ENCODE measurements around the gene MICOS13.

Gene MICOS13

DNA sequence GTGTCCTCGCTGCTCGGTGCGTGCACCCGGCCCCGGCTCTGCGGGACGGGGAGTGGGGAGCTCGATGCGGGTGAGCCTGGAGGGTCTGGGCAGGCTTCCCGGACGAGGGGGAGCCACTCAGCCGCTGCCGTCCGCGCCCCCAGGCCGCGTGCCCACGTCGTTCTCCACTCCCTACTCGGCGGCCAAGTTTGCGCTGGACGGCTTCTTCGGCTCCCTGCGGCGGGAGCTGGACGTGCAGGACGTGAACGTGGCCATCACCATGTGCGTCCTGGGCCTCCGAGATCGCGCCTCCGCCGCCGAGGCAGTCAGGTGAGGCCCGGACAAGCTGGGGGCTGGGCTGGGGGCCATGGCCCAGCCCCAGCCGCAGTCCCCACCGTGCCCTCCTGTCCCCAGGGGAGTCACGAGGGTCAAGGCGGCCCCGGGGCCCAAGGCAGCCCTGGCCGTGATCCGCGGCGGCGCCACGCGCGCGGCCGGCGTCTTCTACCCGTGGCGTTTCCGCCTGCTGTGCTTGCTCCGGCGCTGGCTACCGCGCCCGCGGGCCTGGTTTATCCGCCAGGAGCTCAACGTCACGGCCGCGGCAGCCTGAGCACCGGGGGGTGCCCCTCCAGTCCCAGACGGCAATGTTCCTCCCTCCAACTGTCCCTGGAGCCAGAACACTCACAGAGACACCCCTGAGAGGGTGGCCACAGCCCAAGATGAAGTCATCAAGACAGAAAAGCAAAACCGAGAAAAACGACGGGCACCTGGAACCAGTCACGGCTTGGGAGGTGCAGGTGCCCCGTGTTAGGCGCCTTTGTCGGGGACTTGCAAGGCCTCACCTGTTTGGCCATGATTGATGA is 7.3 kb upstream of the MICOS13 start:
- no peak for DNase-seq (ENCODE audit: low read depth in 2 of 2)

DNA sequence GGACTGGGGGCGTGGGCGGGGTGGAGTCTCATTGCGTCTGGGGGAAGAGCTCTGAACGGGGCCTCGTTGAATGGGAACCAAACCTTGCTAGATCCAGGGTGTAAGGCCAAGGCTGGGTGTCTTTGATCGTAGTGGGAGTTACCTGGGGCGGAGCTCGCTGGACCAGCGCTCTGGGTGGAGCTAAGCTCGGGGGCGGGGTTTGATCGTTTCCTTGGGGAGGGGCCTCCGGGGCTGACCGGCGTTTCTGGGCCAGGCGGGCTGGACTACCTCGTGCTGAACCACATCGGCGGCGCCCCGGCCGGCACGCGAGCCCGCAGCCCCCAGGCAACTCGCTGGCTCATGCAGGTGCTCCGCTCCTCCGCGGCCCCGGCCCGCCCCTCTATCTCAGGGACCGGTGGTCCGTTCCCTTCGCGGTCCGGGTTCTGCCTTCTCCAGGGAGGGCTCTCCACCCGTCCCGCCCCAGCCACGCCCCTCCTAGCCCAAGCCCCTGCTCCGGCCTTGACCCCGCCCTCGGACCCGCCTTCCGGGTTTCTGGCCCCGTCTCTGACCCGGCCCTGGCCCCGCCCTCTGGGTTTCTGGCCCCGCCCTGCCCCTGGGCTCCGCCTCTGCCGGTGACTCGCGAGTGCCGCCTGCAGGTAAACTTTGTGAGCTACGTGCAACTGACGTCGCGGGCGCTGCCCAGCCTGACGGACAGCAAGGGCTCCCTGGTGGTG is 6.5 kb upstream of the MICOS13 start:
- peak; percentile 98 to 100 for DNase-seq (ENCODE audit: low read depth in 2 of 2)

DNA sequence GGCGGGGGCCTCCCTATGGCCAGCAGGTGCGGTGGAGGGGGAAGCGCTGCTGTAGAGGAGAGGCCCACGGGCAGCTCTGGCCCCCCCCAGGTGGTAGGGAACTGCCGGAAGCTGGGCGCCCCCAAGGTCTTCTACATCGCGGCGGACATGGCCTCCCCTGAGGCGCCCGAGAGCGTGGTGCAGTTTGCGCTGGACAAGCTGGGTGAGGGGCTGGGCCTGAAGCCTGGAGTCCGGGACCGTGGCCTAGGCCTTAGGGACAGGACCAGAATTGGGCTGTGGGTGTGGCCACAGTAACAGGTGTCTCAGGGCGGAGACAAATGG is 6.0 kb upstream of the MICOS13 start:
- no peak for DNase-seq (ENCODE audit: low read depth in 2 of 2)

DNA sequence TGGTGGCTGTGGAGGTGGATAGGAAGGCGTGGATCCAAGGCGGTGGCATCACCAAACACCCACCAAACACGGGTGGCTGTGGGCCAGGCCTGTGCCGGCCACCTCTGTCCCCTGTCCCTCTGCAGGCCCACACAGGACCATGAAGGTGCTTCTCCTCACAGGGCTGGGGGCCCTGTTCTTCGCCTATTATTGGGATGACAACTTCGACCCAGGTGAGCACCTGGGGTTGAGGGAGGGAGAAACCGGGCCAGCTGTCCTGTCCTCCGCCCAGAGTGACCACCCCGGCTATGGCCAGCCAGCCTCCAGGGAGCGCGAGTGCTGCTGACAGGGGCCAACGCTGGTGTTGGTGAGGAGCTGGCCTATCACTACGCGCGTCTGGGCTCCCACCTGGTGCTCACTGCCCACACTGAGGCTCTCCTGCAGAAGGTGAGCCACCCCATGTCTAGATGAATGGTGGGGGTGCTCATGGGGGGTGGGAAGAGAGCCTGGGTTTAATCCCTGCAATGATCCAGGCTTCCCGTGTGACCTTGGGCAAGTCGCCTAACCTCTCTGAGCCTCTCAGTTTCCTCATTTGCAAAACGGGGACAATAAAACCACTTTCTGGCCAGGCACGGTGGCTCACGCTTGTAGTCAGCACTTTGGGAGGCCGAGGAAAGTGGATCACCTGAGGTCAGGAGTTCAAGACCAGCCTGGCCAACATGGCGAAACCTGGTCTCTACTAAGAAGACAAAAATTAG is 4.5 kb upstream of the MICOS13 start:
- DNase-seq (ENCODE audit: low read depth in 2 of 2) = no peak

DNA sequence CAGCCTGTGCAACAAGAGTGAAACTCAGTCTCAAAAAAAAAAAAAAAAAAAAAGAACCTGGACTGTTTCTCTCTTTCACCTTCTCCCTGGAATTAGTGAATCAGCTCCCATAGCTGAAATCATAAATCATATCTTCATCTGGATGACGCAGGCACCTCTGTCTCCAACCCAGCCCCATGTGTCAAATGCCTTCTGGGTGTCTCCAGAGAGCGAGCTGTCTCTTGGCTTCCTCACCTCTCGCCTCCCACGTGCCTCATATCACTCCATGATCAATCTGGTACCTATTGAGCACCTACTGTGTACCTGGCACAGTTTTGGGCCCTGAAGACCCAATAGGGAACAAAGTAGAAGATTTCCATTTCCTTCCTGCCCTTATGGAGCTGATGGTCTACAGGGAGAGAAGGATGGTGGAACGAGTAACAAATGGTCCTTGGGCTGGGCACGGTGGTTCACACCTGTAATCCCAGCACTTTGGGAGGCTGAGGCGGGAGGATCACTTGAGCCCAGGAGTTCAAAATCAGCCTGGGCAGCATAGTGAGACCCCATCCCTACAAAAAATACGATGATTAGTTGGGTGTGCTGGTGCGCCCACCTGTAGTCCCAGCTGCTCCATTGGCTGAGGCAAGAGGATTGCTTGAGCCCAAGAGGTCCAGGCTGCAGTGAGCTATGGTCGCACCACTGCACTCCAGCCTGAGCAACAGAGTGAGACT is 3.0 kb upstream of the MICOS13 start:
- DNase-seq (ENCODE audit: low read depth in 2 of 2) = no peak

GRCh38 chr19:5682107-5682482 is 1.8 kb upstream of the MICOS13 start:
- no peak for DNase-seq (ENCODE audit: low read depth in 2 of 2)

DNA sequence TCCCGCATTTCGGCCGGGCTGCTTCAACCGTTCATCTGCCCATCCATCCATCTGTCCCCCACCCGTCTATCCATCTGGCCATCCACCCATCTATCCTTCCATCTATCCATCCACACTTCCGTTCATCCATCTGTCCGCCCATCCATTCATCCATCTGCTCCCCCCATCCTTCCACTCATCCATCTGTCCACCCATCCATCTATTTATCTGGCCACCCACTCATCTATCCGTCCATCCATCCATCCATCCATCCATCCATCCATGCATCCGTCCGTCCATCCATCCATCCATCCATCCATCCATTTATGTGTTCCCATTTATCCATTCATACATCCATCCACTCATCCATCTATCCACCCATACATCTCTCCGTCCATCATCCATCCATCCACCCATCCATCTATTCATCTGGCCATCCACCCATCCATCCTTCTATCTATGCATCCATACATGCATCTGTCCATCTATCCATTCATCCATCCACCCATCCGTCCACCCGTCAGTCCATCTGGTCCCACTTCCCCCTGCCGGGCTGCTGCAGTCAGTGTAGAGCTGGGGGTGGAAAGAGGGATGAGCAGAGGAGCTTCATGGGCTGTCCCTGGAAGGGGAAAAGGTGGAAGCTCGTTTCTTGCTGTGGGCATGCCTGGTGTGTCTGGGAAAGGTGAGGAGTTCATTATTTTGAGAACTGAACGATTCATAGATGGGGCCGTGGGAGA is 1.2 kb upstream of the MICOS13 start:
- DNase-seq (ENCODE audit: low read depth in 2 of 2) = no peak

DNA sequence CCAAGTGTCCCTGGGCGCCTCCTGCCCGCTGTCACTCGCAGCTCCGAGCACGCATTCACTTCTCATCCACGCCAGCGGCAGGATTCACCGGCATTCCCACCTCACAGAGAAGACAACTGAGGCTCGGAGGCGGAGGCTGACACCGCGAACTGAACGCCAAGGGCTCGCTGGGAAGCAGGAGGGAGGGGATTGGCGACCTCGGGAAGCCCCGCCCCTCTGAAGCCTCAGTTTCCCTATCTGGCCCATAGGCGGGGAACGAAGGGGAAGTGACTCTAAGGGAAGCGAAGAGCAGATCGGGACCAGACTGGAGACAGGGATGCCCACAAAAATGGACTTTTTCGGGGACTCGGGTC is 256 bp downstream of the MICOS13 start:
- no peak for DNase-seq (ENCODE audit: low read depth in 2 of 2)

- no peak for DNase-seq (ENCODE audit: low read depth in 2 of 2)
Observed at GRCh38 chr19:5679289-5680083, 830 bp downstream of the MICOS13 start.

GRCh38 chr19:5678071-5678718 is 2.1 kb downstream of the MICOS13 start:
- no peak for DNase-seq (ENCODE audit: low read depth in 2 of 2)

DNA sequence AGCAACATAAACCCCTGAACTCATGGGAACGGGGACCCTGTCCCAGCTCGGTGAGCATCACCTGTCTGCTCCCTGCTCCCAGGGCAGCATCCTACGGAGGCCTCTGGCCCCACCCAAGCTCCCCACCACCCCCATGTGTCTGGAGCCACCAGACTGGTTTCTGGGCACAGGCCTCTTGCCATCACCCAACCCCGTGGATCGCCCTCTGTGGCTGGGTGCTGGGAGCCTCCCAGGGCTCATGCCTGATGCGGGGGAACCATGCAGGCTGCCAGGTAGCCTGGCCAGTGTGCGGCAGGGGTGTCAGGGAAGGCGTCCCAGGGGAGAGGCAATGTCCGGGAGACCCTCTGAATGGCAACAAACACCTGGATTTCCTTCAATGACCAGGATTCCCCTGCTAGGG is 2.7 kb downstream of the MICOS13 start:
- DNase-seq (ENCODE audit: low read depth in 2 of 2) = no peak

- no peak for DNase-seq (ENCODE audit: low read depth in 2 of 2)
Observed at GRCh38 chr19:5677136-5677535, 3.2 kb downstream of the MICOS13 start.

GRCh38 chr19:5676772-5677105 is 3.6 kb downstream of the MICOS13 start:
- no peak for DNase-seq (ENCODE audit: low read depth in 2 of 2)

GRCh38 chr19:5676105-5676771 is 4.1 kb downstream of the MICOS13 start:
- DNase-seq (ENCODE audit: low read depth in 2 of 2) = no peak

GRCh38 chr19:5674714-5675113 is 5.6 kb downstream of the MICOS13 start:
- DNase-seq (ENCODE audit: low read depth in 2 of 2) = no peak

DNA sequence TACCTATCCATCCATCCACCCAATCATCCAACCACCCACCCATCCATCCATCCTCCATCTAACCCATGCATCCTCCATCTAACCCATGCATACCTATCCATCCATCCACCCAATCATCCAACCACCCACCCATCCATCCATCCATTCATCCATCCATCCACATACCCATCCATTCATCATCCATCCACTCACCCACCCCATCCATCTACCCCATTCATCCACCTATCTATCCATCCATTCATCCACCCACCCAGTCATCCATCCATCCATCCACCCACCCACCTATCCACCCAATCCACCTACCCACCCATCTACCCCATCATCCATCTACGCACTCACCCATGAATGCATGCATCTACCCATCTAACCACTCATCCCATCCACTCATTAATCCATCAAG is 6.6 kb downstream of the MICOS13 start:
- no peak for DNase-seq (ENCODE audit: low read depth in 2 of 2)

- DNase-seq (ENCODE audit: low read depth in 2 of 2) = no peak
Observed at GRCh38 chr19:5672708-5673459, 7.4 kb downstream of the MICOS13 start.

- no peak for DNase-seq (ENCODE audit: low read depth in 2 of 2)
Observed at GRCh38 chr19:5671600-5671999, 8.7 kb downstream of the MICOS13 start.

DNA sequence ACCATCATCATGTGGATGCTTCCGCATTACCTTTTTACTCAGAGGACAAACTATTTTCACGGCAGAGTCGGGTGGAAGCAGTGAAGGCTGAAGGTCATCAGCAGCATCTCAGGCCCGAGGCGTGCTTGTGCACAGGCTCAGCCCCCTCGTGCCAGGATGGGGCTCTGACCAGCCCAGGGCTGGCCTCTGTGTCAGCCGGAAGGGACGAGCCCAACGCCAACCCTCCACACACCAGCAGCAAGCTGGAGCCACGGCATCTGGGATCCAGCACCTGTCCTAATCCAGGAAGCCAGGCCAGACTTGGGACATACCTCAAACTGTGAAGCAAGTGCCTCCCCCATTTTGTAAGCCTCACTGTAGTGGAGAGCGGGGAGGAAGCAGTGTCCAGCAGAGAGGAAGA is 11.1 kb downstream of the MICOS13 start:
- no peak for DNase-seq (ENCODE audit: low read depth in 2 of 2)

Measured in stimulated activated CD8-positive, alpha-beta memory T cell treated with anti-CD3 and anti-CD28 coated beads, Interleukin-15, amount 100 ng/mL, for 48 hours (primary cell).